Body of pancreas (tissue), 4 donors: Measurements from ENCODE around the gene KCNQ1OT1. TPM values are rescaled to one million over a fixed set of nuclear protein-coding genes. Genes with fewer than 3 reads are reported as not detected.

Experiments
- ATAC-seq: fragments of 150-250 bp; one replicate; pipeline ENCODE4 v1.9.1; 2016
- DNase-seq, 4 donors: peaks; one replicate each; pipeline ENCODE4 v3.0.0-alpha.2; 2019
- H3K27ac ChIP-seq, 4 donors: fragments of 200-600 bp; sonication (generic); 1 replicate in 3 of 4; 2 replicates in 1 of 4; pipeline versions ENCODE4 v1.5.1 to v1.6.1; 2016 to 2019; ENCODE audit warnings: mild to moderate bottlenecking in 1 of 4, mixed read lengths in 1 of 4, moderate library complexity in 1 of 4
- H3K27me3 ChIP-seq, 2 donors: fragments of 200-600 bp; sonication (generic); one replicate each; pipeline ENCODE4 v1.6.0; 2016; ENCODE audit warnings: mild to moderate bottlenecking in 1 of 2
- H3K36me3 ChIP-seq, 2 donors: fragments of 200-600 bp; sonication (generic); replicated peaks in 1 of 2; 2 replicates each; pipeline ENCODE4 v1.5.1; 2016; ENCODE audit warnings: low read depth in 2 of 2; ENCODE audit not compliant: insufficient read depth in 1 of 2
- H3K4me1 ChIP-seq: fragments of 200-600 bp; sonication (generic); one replicate; pipeline ENCODE4 v1.6.0; 2016
- H3K4me3 ChIP-seq, 2 donors: fragments of 200-600 bp; sonication (generic); 1 replicate in 1 of 2; 2 replicates in 1 of 2; pipeline ENCODE4 v1.5.1; 2016 to 2019
- H3K9me3 ChIP-seq, 3 donors: fragments of 200-600 bp; sonication (generic); 1 replicate in 2 of 3; 2 replicates in 1 of 3; pipeline ENCODE4 v1.5.1; 2016
- CTCF ChIP-seq, 7 experiments: fragments of 450-650 bp in 4 of 7; fragments of 200-600 bp in 3 of 7; sonication (generic) in 3 of 7; IDR thresholded peaks; one replicate each; pipeline ENCODE4 v1.5.1; 2016 to 2019; ENCODE audit warnings: antibody characterized with exemption in 7 of 7
- POLR2A ChIP-seq, 3 donors: fragments of 450-650 bp; IDR thresholded peaks; one replicate each; pipeline ENCODE4 v1.6.1; 2016; ENCODE audit warnings: antibody characterized with exemption in 3 of 3, mild to moderate bottlenecking in 2 of 3
- WGBS, 2 donors: methylation state at CpG; one replicate each; pipeline ENCODE4 v1.1.5; 2017; 5-methylcytosine and 5-hydroxymethylcytosine counted together
- intact Hi-C: fragments of 100-400 bp; cut with DNase I; formaldehyde crosslinking; loops from one replicate; pipeline ENCODE4 v1.15.1; 2023
- total RNA-seq, 2 donors: library from RNA; depleted of rRNA; stranded (reverse); fragments of >200 nt; gene quantifications; one replicate each; pipeline ENCODE4 v1.1.0, GENCODE V29; 2016

Gene KCNQ1OT1
- total RNA-seq, 2 donors from 2014 or later: 3.6 to 9.2 TPM

DNA sequence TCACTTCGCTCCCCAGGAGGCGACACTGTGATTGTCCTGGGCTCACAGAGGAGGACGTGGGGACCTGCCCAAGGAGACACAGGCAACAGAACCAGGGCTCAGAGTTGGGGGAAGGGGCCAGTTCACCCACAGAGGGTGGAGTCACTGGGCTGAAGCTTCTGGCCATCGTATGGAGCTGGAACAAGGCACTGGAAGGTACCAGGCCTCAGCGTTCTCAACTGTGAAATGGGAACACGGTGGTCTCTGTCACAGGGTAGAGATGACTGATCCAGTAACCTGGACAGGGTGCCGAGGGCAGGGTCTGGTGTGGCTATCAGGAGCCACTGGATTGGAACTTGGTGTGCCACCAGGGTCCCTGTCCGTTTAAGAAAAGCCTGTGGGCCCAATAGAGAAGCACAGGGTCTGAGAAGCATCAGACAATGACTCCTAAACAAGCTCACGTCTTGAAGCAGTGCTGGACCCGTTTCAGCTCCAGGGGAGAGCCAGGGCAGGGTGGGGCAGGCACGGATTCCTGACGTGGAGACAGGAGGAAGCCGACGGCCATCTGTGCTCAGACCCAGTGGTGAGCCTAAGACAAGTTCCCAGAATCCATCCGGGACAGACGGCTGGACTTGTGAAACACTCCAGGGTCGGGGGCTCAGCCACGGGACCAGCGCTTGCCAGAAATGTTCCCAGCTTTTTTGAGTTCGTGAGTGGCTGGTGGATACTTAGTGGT is 25.0 kb upstream of the KCNQ1OT1 start:
- Histone ChIP-seq H3K4me3 (no peak overlapping the region), H3K27ac (peak overlapping the region in 3 of 4 donors; percentile 80 to 87 (median 87)), H3K4me1 (peaks cover 48% of the 10 kb centered on the region), H3K36me3 (no peaks in the 10 kb centered on the region), H3K9me3 (no peaks in the 10 kb centered on the region), H3K27me3 (no peaks in the 10 kb centered on the region)
- no peak for TF ChIP-seq POLR2A (IDR thresholded peaks at IDR 0.05)
- no peak for TF ChIP-seq CTCF (IDR thresholded peaks at IDR 0.05)
- 78 to 87% methylated on average over 12 to 20 of the region's 20 CpGs for WGBS, 2 donors
- intact Hi-C loops: no loop called here
- ATAC-seq (no peak), DNase-seq (peak in 2 of 4 donors; percentile 34 to 49)

- intact Hi-C loops: no loop called here
- Histone ChIP-seq H3K4me1 (peaks cover 41% of the 10 kb centered on the region), H3K27me3 (no peaks in the 10 kb centered on the region), H3K36me3 (no peaks in the 10 kb centered on the region), H3K27ac (peak overlapping the region in 1 of 4 donors; percentile 87), H3K4me3 (no peak overlapping the region), H3K9me3 (no peaks in the 10 kb centered on the region)
- WGBS, 2 donors: 90 to 92% methylated on average over 15 to 16 of the region's 16 CpGs
- DNase-seq: no peak
- TF ChIP-seq CTCF (IDR thresholded peaks at IDR 0.05): no peak
- TF ChIP-seq POLR2A (IDR thresholded peaks at IDR 0.05): no peak
- ATAC-seq: no peak
Measured at GRCh38 chr11:2724104-2724503, 24.3 kb upstream of the KCNQ1OT1 start.

DNA sequence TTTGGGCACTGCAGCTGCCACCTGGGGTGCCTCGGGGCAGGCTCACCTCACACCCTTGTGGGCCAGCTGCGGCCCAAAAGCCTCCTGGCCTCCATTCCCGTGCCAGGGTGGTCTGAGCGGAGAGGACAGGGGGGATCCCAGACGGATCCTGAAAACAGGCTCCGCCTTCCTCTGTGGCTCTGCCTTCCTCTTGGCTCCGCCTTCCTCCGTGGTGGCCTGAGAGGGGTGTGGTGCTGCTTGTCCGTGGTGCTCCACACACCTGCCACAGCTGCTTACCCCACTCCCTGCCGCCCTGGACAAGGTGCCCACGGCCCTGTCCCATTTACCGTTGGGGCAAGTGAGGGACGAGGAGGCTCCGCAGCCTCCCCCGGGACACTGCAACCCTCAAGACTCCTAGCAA is 23.2 kb upstream of the KCNQ1OT1 start:
- intact Hi-C loops: no loop called here
- DNase-seq (no peak), ATAC-seq (no peak)
- 88 to 100% methylated on average over 2 to 15 of the region's 15 CpGs for WGBS, 2 donors
- Histone ChIP-seq H3K4me1 (peaks cover 30% of the 10 kb centered on the region), H3K4me3 (no peak overlapping the region), H3K9me3 (no peaks in the 10 kb centered on the region), H3K27me3 (no peaks in the 10 kb centered on the region), H3K36me3 (no peaks in the 10 kb centered on the region), H3K27ac (no peak overlapping the region)
- TF ChIP-seq POLR2A (IDR thresholded peaks at IDR 0.05) (no peak), CTCF (IDR thresholded peaks at IDR 0.05) (no peak)

DNA sequence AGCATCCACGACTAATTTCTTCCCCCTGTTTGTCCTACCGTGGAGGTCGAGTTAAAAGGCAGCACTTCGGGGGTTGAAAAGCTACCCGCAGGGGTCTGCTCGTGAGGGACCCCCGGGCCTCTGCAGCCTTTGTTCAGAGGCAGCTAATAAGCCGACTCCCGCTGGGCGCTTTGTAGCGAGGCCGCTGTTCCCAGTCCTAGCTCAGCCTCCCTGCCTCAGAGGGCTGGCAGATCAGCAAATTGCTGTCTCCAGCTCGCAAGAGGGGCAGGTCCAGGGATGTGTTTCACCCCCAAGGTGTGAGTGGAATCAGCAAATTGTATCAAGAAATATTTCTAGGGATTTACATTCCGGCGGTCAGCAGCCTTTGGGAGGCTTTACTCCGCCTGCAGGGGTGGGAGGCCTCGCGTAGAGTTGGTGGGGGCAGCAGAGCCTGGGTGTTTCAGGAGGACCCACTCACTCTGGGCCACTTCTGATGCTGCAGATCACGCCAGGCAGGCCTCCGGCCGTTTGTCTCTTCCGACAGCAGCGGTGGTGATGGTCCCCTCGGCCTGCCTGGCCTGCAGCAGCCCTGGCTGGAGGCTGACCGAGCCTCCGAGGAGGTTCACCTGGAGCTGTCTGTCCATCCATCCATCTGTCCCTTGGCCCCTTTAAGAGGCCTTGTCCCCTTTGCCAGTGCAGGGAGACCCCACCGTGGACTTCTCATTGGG is 21.6 kb upstream of the KCNQ1OT1 start:
- Histone ChIP-seq H3K4me3 (no peak overlapping the region), H3K9me3 (no peaks in the 10 kb centered on the region), H3K4me1 (peaks cover 14% of the 10 kb centered on the region), H3K36me3 (no peaks in the 10 kb centered on the region), H3K27me3 (no peaks in the 10 kb centered on the region), H3K27ac (no peak overlapping the region)
- no peak for DNase-seq
- no peak for TF ChIP-seq POLR2A (IDR thresholded peaks at IDR 0.05)
- no peak for TF ChIP-seq CTCF (IDR thresholded peaks at IDR 0.05)
- ATAC-seq: no peak
- 90 to 93% methylated on average over 26 to 27 of the region's 27 CpGs for WGBS, 2 donors
- intact Hi-C loops: no loop called here
